ENCODE results near the gene CHAT. TPM values are rescaled to one million over a fixed set of nuclear protein-coding genes. Genes with fewer than 3 reads are reported as not detected.

Gene CHAT
- total RNA-seq, 4 donors from 2014 or later = not detected

DNA sequence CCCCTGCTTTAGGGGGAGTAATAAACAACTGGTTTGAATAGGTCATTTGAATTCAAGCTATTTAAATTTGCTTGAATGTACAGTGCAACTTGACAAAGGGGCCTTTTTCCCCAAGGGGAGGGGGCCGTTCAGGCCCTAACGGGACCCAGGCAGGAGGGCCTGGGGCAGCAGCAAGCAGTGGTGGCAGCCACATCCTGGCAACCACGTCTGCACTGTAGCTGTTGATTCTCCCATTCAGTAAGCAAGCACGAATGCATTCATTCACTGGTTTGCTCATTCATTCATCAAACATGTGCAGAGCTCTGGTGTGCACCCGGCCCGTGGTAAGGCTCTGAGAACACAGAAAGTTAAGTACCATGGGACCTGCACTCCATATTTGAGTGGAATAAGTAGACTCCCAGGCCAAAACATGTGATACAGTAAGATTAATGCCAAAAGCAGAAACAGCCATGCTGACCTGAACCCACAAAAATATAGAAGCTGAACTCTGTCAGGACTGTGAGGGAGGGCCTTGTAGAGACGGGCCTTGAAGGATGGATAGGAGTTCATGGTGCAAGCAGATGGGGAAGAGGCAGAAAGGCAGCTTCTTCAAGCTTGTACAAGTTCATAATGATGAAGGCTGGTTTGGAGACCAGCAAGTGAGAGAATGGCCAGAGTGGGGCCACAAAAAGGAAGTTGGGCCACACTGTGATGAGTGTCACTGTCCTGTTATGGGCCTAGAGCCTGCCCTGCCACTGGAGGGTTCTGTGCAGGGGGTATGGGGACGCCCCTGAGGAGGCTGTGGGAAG is 36.3 kb downstream of the CHAT start:
- H3K4me3 ChIP-seq = no peak overlapping the region
- no peaks in the 10 kb centered on the region for H3K9me3 ChIP-seq
- no peak for DNase-seq
- peaks cover 0 to 43% (median 0%) of the 10 kb centered on the region in 4 donors for H3K27me3 ChIP-seq
- H3K36me3 ChIP-seq = no peaks in the 10 kb centered on the region
- H3K4me1 ChIP-seq = no peaks in the 10 kb centered on the region
- intact Hi-C loops (cut with DNase I) = no loop called here
- TF ChIP-seq POLR2A (IDR thresholded peaks at IDR 0.05) = no peak
- TF ChIP-seq, protein P1, sequence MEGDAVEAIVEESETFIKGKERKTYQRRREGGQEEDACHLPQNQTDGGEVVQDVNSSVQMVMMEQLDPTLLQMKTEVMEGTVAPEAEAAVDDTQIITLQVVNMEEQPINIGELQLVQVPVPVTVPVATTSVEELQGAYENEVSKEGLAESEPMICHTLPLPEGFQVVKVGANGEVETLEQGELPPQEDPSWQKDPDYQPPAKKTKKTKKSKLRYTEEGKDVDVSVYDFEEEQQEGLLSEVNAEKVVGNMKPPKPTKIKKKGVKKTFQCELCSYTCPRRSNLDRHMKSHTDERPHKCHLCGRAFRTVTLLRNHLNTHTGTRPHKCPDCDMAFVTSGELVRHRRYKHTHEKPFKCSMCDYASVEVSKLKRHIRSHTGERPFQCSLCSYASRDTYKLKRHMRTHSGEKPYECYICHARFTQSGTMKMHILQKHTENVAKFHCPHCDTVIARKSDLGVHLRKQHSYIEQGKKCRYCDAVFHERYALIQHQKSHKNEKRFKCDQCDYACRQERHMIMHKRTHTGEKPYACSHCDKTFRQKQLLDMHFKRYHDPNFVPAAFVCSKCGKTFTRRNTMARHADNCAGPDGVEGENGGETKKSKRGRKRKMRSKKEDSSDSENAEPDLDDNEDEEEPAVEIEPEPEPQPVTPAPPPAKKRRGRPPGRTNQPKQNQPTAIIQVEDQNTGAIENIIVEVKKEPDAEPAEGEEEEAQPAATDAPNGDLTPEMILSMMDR (IDR thresholded peaks at IDR 0.05) = no peak
- H3K27ac ChIP-seq = no peak overlapping the region
- 42 to 46% methylated on average over 5 to 7 of the region's 8 CpGs for WGBS, 2 donors

DNA sequence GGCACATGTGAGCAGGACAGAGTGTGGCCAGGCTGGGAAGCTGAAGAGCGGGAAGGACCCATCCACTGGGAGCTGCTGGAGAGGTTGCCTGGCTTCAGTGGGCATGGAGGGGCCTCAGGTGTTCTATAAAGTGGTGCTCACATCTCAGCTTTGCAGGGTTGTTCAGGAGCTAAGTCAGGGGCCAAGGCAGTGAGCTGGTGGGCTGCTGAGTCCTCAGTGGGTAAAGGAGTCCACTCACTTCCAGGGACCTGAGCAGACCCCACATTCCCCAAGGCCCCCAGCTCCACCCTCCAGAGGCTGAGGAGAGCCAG is 36.8 kb downstream of the CHAT start:
- Histone ChIP-seq H3K4me1 (no peaks in the 10 kb centered on the region), H3K27me3 (peaks cover 0 to 43% (median 0%) of the 10 kb centered on the region in 4 donors), H3K36me3 (no peaks in the 10 kb centered on the region), H3K27ac (no peak overlapping the region), H3K9me3 (no peaks in the 10 kb centered on the region), H3K4me3 (no peak overlapping the region)
- intact Hi-C loops (cut with DNase I) = no loop called here
- 100% methylated on average over 1 of the region's 1 CpG; no CpG with 5 or more reads in 1 of the 2 donors for WGBS, 2 donors
- TF ChIP-seq POLR2A (IDR thresholded peaks at IDR 0.05) = no peak
- TF ChIP-seq, protein P1 (IDR thresholded peaks at IDR 0.05) = no peak
- DNase-seq = no peak

DNA sequence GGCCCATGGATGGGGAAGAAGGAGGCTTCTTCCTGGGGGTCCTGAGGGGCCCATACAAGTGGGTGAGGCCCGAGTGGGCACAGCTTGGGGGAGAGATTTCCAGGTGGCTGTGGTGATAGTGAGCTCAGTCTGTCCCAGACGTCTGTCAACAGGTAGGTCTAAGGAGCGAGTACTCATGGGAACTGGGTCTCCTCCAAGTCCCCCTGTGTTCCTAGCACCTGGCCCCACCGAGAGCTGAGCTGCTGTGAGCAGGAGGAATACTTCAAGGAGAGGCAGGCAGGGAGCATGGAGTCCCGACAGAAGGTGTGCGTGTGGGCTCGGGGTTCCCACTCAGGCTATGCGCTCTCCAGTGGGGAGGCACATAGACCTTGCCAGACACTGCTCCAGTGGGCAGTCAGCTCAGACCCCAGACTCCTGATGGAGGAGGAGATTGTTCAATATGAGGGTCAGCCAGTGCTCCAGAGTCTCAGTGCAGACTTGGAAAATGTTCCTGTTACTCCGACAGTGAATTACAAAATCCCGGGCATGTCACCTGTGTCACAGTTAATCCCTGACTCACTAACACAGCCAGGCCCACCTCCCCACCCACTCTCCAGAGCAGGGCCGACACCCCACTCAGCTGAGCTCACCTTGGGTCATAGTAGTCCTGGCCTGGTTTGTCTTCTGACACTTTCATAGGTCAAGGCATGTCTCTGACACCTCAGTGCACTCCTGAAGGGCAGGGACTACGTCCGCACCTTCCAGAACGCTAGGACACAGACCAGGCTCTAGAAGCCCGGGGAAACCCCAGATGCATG is 37.4 kb downstream of the CHAT start:
- no peaks in the 10 kb centered on the region for H3K36me3 ChIP-seq
- TF ChIP-seq POLR2A (IDR thresholded peaks at IDR 0.05) = no peak
- TF ChIP-seq, protein P1 (IDR thresholded peaks at IDR 0.05) = no peak
- DNase-seq = no peak
- H3K9me3 ChIP-seq = no peaks in the 10 kb centered on the region
- no peak overlapping the region for H3K4me3 ChIP-seq
- no peak overlapping the region for H3K27ac ChIP-seq
- no peaks in the 10 kb centered on the region for H3K4me1 ChIP-seq
- intact Hi-C loops (cut with DNase I) = no loop called here
- H3K27me3 ChIP-seq = peaks cover 0 to 40% (median 0%) of the 10 kb centered on the region in 4 donors
- WGBS, 2 donors = 59 to 80% methylated on average over 7 to 9 of the region's 15 CpGs

DNA sequence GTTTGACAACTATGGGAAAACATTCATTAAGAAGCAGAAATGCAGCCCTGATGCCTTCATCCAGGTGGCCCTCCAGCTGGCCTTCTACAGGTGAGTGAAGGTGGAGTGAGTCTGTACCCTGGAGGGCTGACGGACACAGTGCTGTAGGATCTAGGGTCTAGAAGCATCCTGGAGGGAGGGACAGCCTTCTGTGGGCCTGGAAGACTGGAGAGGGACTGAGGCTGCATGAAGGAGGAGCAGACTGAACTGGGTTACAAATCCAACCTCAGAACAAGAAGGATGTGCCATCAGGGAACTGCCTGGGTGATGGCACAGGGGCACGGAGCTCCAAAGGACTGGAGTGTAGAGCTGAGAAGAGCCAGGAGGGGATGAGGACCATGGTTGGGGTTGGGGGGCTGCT is 38.1 kb downstream of the CHAT start:
- WGBS, 2 donors = 69 to 77% methylated on average over 2 of the region's 2 CpGs
- no peak for DNase-seq
- Histone ChIP-seq H3K9me3 (no peaks in the 10 kb centered on the region), H3K36me3 (no peaks in the 10 kb centered on the region), H3K27me3 (peaks cover 0 to 37% (median 0%) of the 10 kb centered on the region in 4 donors), H3K27ac (no peak overlapping the region), H3K4me1 (no peaks in the 10 kb centered on the region), H3K4me3 (no peak overlapping the region)
- TF ChIP-seq POLR2A (IDR thresholded peaks at IDR 0.05) = no peak
- TF ChIP-seq, protein P1 (IDR thresholded peaks at IDR 0.05) = no peak
- intact Hi-C loops (cut with DNase I) = no loop called here

Data from esophagus squamous epithelium (tissue), 5 donors.